Muscle layer of colon (tissue), 2 donors: ENCODE data around the gene YAP1.

Experiments
- H3K27ac ChIP-seq: one replicate; pipeline ENCODE4 v1.7.0; 2013; ENCODE audit warnings: low read depth, mild to moderate bottlenecking, low read length, moderate library complexity
- H3K27me3 ChIP-seq, 2 donors: one replicate each; pipeline ENCODE4 v1.7.0; 2013; ENCODE audit warnings: low read length in 2 of 2, mild to moderate bottlenecking in 2 of 2; ENCODE audit not compliant: insufficient read depth in 2 of 2, control insufficient read depth in 1 of 2
- H3K36me3 ChIP-seq: one replicate; pipeline ENCODE4 v1.7.0; 2013; ENCODE audit warnings: mild to moderate bottlenecking, low read length; ENCODE audit not compliant: insufficient read depth
- H3K4me1 ChIP-seq: one replicate; pipeline ENCODE4 v1.7.0; 2013; ENCODE audit warnings: mild to moderate bottlenecking, low read length; ENCODE audit not compliant: insufficient read depth
- H3K4me3 ChIP-seq, 2 donors: one replicate each; pipeline ENCODE4 v1.7.0; 2013; ENCODE audit warnings: low read length in 2 of 2, low read depth in 1 of 2, mild to moderate bottlenecking in 1 of 2, moderate library complexity in 1 of 2
- H3K9ac ChIP-seq: one replicate; pipeline ENCODE4 v1.7.0; 2013; ENCODE audit warnings: low read length
- H3K9me3 ChIP-seq: one replicate; pipeline ENCODE4 v1.7.0; 2013; ENCODE audit warnings: mild to moderate bottlenecking, low read length
- donor health status: abdominal sarcoma.
- donor health status: Adenocarcinoma of cecum.

The YAP1 gene

GRCh38 chr11:102168481-102168880 lies 58.2 kb downstream of the YAP1 start:
- Histone ChIP-seq H3K9ac (no peak overlapping the region), H3K4me1 (peaks cover 9% of the 10 kb centered on the region), H3K27me3 (no peaks in the 10 kb centered on the region), H3K9me3 (no peaks in the 10 kb centered on the region), H3K36me3 (no peaks in the 10 kb centered on the region), H3K4me3 (no peak overlapping the region), H3K27ac (no peak overlapping the region)

- no peaks in the 10 kb centered on the region for H3K27me3 ChIP-seq
- H3K4me3 ChIP-seq = no peak overlapping the region
- H3K9me3 ChIP-seq = no peaks in the 10 kb centered on the region
- no peak overlapping the region for H3K9ac ChIP-seq
- H3K27ac ChIP-seq = no peak overlapping the region
- peaks cover 10% of the 10 kb centered on the region for H3K36me3 ChIP-seq
- peaks cover 9% of the 10 kb centered on the region for H3K4me1 ChIP-seq
Observed at GRCh38 chr11:102171101-102171500, 60.9 kb downstream of the YAP1 start.

- Histone ChIP-seq H3K4me1 (peaks cover 9% of the 10 kb centered on the region), H3K9ac (no peak overlapping the region), H3K36me3 (peaks cover 12% of the 10 kb centered on the region), H3K4me3 (no peak overlapping the region), H3K9me3 (no peaks in the 10 kb centered on the region), H3K27me3 (no peaks in the 10 kb centered on the region), H3K27ac (no peak overlapping the region)
Observed at GRCh38 chr11:102172127-102172848, 62.0 kb downstream of the YAP1 start.

- Histone ChIP-seq H3K9me3 (no peaks in the 10 kb centered on the region), H3K27ac (no peak overlapping the region), H3K4me3 (no peak overlapping the region), H3K4me1 (no peaks in the 10 kb centered on the region), H3K27me3 (no peaks in the 10 kb centered on the region), H3K9ac (no peak overlapping the region), H3K36me3 (peaks cover 12% of the 10 kb centered on the region)
Observed at GRCh38 chr11:102177126-102177525, 66.9 kb downstream of the YAP1 start.

GRCh38 chr11:102177974-102178631 lies 67.9 kb downstream of the YAP1 start:
- Histone ChIP-seq H3K9me3 (no peaks in the 10 kb centered on the region), H3K4me1 (no peaks in the 10 kb centered on the region), H3K27ac (no peak overlapping the region)

GRCh38 chr11:102179371-102179770 lies 69.1 kb downstream of the YAP1 start:
- no peaks in the 10 kb centered on the region for H3K9me3 ChIP-seq
- no peak overlapping the region for H3K9ac ChIP-seq
- no peak overlapping the region for H3K27ac ChIP-seq
- H3K4me3 ChIP-seq = no peak overlapping the region
- H3K4me1 ChIP-seq = peaks cover 2% of the 10 kb centered on the region
- H3K27me3 ChIP-seq = no peaks in the 10 kb centered on the region
- H3K36me3 ChIP-seq = peaks cover 12% of the 10 kb centered on the region

More at GRCh38 chr11:102177974-102178631, 67.9 kb downstream of the YAP1 start:
- Histone ChIP-seq H3K36me3 (peaks cover 12% of the 10 kb centered on the region), H3K27me3 (no peaks in the 10 kb centered on the region), H3K4me3 (no peak overlapping the region), H3K9ac (no peak overlapping the region)

- Histone ChIP-seq H3K36me3 (no peaks in the 10 kb centered on the region), H3K9ac (no peak overlapping the region), H3K27ac (no peak overlapping the region), H3K9me3 (no peaks in the 10 kb centered on the region), H3K27me3 (no peaks in the 10 kb centered on the region), H3K4me3 (no peak overlapping the region), H3K4me1 (peaks cover 23% of the 10 kb centered on the region)
Observed at GRCh38 chr11:102184269-102184987, 74.2 kb downstream of the YAP1 start.

- Histone ChIP-seq H3K4me3 (no peak overlapping the region), H3K4me1 (peaks cover 23% of the 10 kb centered on the region)
Observed at GRCh38 chr11:102186551-102187191, 76.4 kb downstream of the YAP1 start.

GRCh38 chr11:102187416-102188151 lies 77.3 kb downstream of the YAP1 start:
- H3K9ac ChIP-seq = no peak overlapping the region
- no peak overlapping the region for H3K27ac ChIP-seq
- H3K4me1 ChIP-seq = peaks cover 28% of the 10 kb centered on the region
- H3K4me3 ChIP-seq = no peak overlapping the region
- H3K36me3 ChIP-seq = no peaks in the 10 kb centered on the region
- no peaks in the 10 kb centered on the region for H3K27me3 ChIP-seq
- H3K9me3 ChIP-seq = no peaks in the 10 kb centered on the region

More at GRCh38 chr11:102186551-102187191, 76.4 kb downstream of the YAP1 start:
- Histone ChIP-seq H3K27me3 (no peaks in the 10 kb centered on the region), H3K36me3 (no peaks in the 10 kb centered on the region), H3K9me3 (no peaks in the 10 kb centered on the region), H3K27ac (no peak overlapping the region), H3K9ac (no peak overlapping the region)

GRCh38 chr11:102188488-102188887 lies 78.2 kb downstream of the YAP1 start:
- Histone ChIP-seq H3K9ac (no peak overlapping the region), H3K9me3 (no peaks in the 10 kb centered on the region), H3K27me3 (no peaks in the 10 kb centered on the region), H3K27ac (no peak overlapping the region), H3K4me1 (peaks cover 32% of the 10 kb centered on the region), H3K36me3 (no peaks in the 10 kb centered on the region), H3K4me3 (no peak overlapping the region)

GRCh38 chr11:102191832-102192231 lies 81.6 kb downstream of the YAP1 start:
- Histone ChIP-seq H3K9me3 (no peaks in the 10 kb centered on the region), H3K4me1 (peaks cover 20% of the 10 kb centered on the region), H3K27ac (no peak overlapping the region)

More at GRCh38 chr11:102191832-102192231, 81.6 kb downstream of the YAP1 start:
- Histone ChIP-seq H3K27me3 (no peaks in the 10 kb centered on the region), H3K9ac (no peak overlapping the region), H3K36me3 (no peaks in the 10 kb centered on the region), H3K4me3 (no peak overlapping the region)
